ENCODE measurements around the gene TIMM9. TPM values are rescaled to one million over a fixed set of nuclear protein-coding genes. Genes with fewer than 3 reads are reported as not detected.
A peak's percentile ranks its signal among the peaks of the same experiment; 100 is the strongest.

TIMM9 gene
- 52.8 and 102 TPM in 2 replicates for total RNA-seq (2022)
- Bru-seq, nascent RNA = percentile 87 among the genes with signal in this experiment
- BruChase-seq, experiment 1, labeled RNA remaining after a 6-hour chase = percentile 74 among the genes with signal in this experiment
- BruChase-seq, experiment 2, labeled RNA remaining after a 2-hour chase = percentile 84 among the genes with signal in this experiment
- long read RNA-seq, partial matches to known transcripts = 51 of 64 reads
- long read RNA-seq, other reads (novel, unspliced or antisense) = 8 of 64 reads

- H3K27ac Mint-ChIP-seq (ENCODE audit: low read depth, unreplicated experiment) = peak within 1 kb of the TSS; percentile 96
- no TSS peak for BruUV-seq (replicated peaks)
- H3K4me1 Mint-ChIP-seq (ENCODE audit: insufficient read depth, unreplicated experiment) = peaks cover 22% of the 10 kb centered on the region
- no peaks in the 10 kb centered on the region for H3K27me3 Mint-ChIP-seq (ENCODE audit: insufficient read depth, unreplicated experiment)
- intact Hi-C loops (cut with micrococcal nuclease) = no loop called here
- TF ChIP-seq CTCF (IDR thresholded peaks at IDR 0.05; ENCODE audit: unreplicated experiment) = no peak
- ChIA-PET POLR2A (interaction anchor here (0.6 to 3.1 kb wide), 39 partner anchors 10 to 1821 kb away, joined by 3 to 75 read pairs (median 4); partner anchors contain the start of genes ARID4A, JKAMP, L3HYPDH and PPM1A), CTCF (interaction anchor here (1.2 kb wide), 1 partner anchor 49 kb away, joined by 3 read pairs; no protein-coding TSS in a partner anchor)
- H3K9me3 Mint-ChIP-seq (ENCODE audit: unreplicated experiment) = no peaks in the 10 kb centered on the region
- H3K4me3 Mint-ChIP-seq (ENCODE audit: unreplicated experiment) = peak within 1 kb of the TSS; percentile 85
- DNase-seq (ENCODE audit: unreplicated experiment) = peak; percentile 99
- H3K36me3 Mint-ChIP-seq (ENCODE audit: insufficient read depth, unreplicated experiment) = peaks cover 47% of the 10 kb centered on the region
Measured at GRCh38 chr14:58427281-58428117, at the start of gene TIMM9, which contains the start of gene KIAA0586. TIMM9 (minus strand) TSS chr14:58427531; CDS start chr14:58411945, 15,586 bp downstream. KIAA0586 (plus strand) TSS chr14:58427719; CDS start chr14:58428265, 546 bp downstream.

- H3K27ac Mint-ChIP-seq (ENCODE audit: low read depth, unreplicated experiment) = no peak overlapping the region
- H3K36me3 Mint-ChIP-seq (ENCODE audit: insufficient read depth, unreplicated experiment) = peaks cover 36% of the 10 kb centered on the region
- CTCF ChIA-PET = interaction anchor here (0.9 kb wide), 1 partner anchor 48 kb away, joined by 3 read pairs; the partner anchor contains the start of genes KIAA0586 and TIMM9
- TF ChIP-seq CTCF (IDR thresholded peaks at IDR 0.05; ENCODE audit: unreplicated experiment) = no peak
- H3K4me1 Mint-ChIP-seq (ENCODE audit: insufficient read depth, unreplicated experiment) = no peaks in the 10 kb centered on the region
- H3K27me3 Mint-ChIP-seq (ENCODE audit: insufficient read depth, unreplicated experiment) = no peaks in the 10 kb centered on the region
- no peak overlapping the region for H3K4me3 Mint-ChIP-seq (ENCODE audit: unreplicated experiment)
- BruUV-seq (replicated peaks) = no TSS peak
- no peaks in the 10 kb centered on the region for H3K9me3 Mint-ChIP-seq (ENCODE audit: unreplicated experiment)
- POLR2A ChIA-PET = interaction anchor here (0.9 kb wide), 1 partner anchor 10 kb away, joined by 3 read pairs; no protein-coding TSS in a partner anchor
- intact Hi-C loops (cut with micrococcal nuclease) = no loop called here
- no peak for DNase-seq (ENCODE audit: unreplicated experiment)
Measured at GRCh38 chr14:58476320-58476719, 49.0 kb upstream of the TIMM9 start.

GRCh38 chr14:58469309-58469708 lies 42.0 kb upstream of the TIMM9 start:
- H3K4me3 Mint-ChIP-seq (ENCODE audit: unreplicated experiment) = no peak overlapping the region
- H3K27ac Mint-ChIP-seq (ENCODE audit: low read depth, unreplicated experiment) = no peak overlapping the region
- H3K9me3 Mint-ChIP-seq (ENCODE audit: unreplicated experiment) = no peaks in the 10 kb centered on the region
- no peak for TF ChIP-seq CTCF (IDR thresholded peaks at IDR 0.05; ENCODE audit: unreplicated experiment)
- no peaks in the 10 kb centered on the region for H3K4me1 Mint-ChIP-seq (ENCODE audit: insufficient read depth, unreplicated experiment)
- POLR2A ChIA-PET = no interaction called here
- CTCF ChIA-PET = no interaction called here
- H3K36me3 Mint-ChIP-seq (ENCODE audit: insufficient read depth, unreplicated experiment) = peaks cover 49% of the 10 kb centered on the region
- no TSS peak for BruUV-seq (replicated peaks)
- intact Hi-C loops (cut with micrococcal nuclease) = no loop called here
- no peak for DNase-seq (ENCODE audit: unreplicated experiment)
- H3K27me3 Mint-ChIP-seq (ENCODE audit: insufficient read depth, unreplicated experiment) = no peaks in the 10 kb centered on the region

GRCh38 chr14:58467575-58467974 lies 40.2 kb upstream of the TIMM9 start:
- H3K4me3 Mint-ChIP-seq (ENCODE audit: unreplicated experiment) = no peak overlapping the region
- POLR2A ChIA-PET = interaction anchor here (1.8 kb wide), 1 partner anchor 11 kb away, joined by 6 read pairs; no protein-coding TSS in a partner anchor
- TF ChIP-seq CTCF (IDR thresholded peaks at IDR 0.05; ENCODE audit: unreplicated experiment) = no peak
- no peaks in the 10 kb centered on the region for H3K4me1 Mint-ChIP-seq (ENCODE audit: insufficient read depth, unreplicated experiment)
- H3K27me3 Mint-ChIP-seq (ENCODE audit: insufficient read depth, unreplicated experiment) = no peaks in the 10 kb centered on the region
- BruUV-seq (replicated peaks) = no TSS peak
- no peaks in the 10 kb centered on the region for H3K9me3 Mint-ChIP-seq (ENCODE audit: unreplicated experiment)
- CTCF ChIA-PET = no interaction called here
- no peak for DNase-seq (ENCODE audit: unreplicated experiment)
- intact Hi-C loops (cut with micrococcal nuclease) = no loop called here
- peaks cover 44% of the 10 kb centered on the region for H3K36me3 Mint-ChIP-seq (ENCODE audit: insufficient read depth, unreplicated experiment)
- H3K27ac Mint-ChIP-seq (ENCODE audit: low read depth, unreplicated experiment) = no peak overlapping the region

Measured in MCF 10A (cell line).